CD14-positive monocyte (primary cell): Measurements from ENCODE around the gene SEC24B. TPM values are rescaled to one million over a fixed set of nuclear protein-coding genes. Genes with fewer than 3 reads are reported as not detected.
A peak's percentile ranks its signal among the peaks of the same experiment; 100 is the strongest.

Experiments
- DNase-seq, 3 donors: peaks; one replicate each; pipeline ENCODE4 v3.0.0-alpha.2; 2011 to 2022
- H2AFZ ChIP-seq: 2 replicates; pipeline ENCODE4 v1.6.0; 2012; ENCODE audit warnings: mild to moderate bottlenecking, low read depth, low read length, inconsistent platforms; ENCODE audit not compliant: insufficient read depth, poor library complexity, severe bottlenecking
- H3K27ac ChIP-seq, 2 donors: 1 replicate in 1 of 2; 2 replicates in 1 of 2; pipeline ENCODE4 v1.5.1; 2012 to 2013; ENCODE audit warnings: low read length in 2 of 2, control low read depth in 1 of 2, inconsistent platforms in 1 of 2, low read depth in 1 of 2, mild to moderate bottlenecking in 1 of 2
- H3K27me3 ChIP-seq, 2 donors: one replicate each; pipeline versions ENCODE4 v1.6.0 to v1.6.1; 2011 to 2013; ENCODE audit warnings: low read length in 2 of 2; ENCODE audit not compliant: control insufficient read depth in 2 of 2, insufficient read depth in 2 of 2
- H3K36me3 ChIP-seq, 2 donors: replicated peaks in 1 of 2; 1 replicate in 1 of 2; 2 replicates in 1 of 2; pipeline versions ENCODE4 v1.5.1 to v1.6.1; 2012 to 2013; ENCODE audit warnings: low read length in 2 of 2, control low read depth in 1 of 2, inconsistent platforms in 1 of 2, mild to moderate bottlenecking in 1 of 2; ENCODE audit not compliant: insufficient read depth in 2 of 2, control insufficient read depth in 1 of 2
- H3K4me1 ChIP-seq, 2 donors: 1 replicate in 1 of 2; 2 replicates in 1 of 2; pipeline versions ENCODE4 v1.5.1 to v1.6.1; 2012 to 2013; ENCODE audit warnings: low read length in 2 of 2, control low read depth in 1 of 2, inconsistent platforms in 1 of 2, mild to moderate bottlenecking in 1 of 2, moderate library complexity in 1 of 2; ENCODE audit not compliant: insufficient read depth in 2 of 2, control insufficient read depth in 1 of 2
- H3K4me2 ChIP-seq: replicated peaks from 2 replicates; pipeline ENCODE3; 2012; ENCODE audit warnings: low read length, moderate library complexity, mild to moderate bottlenecking; ENCODE audit not compliant: poor library complexity, severe bottlenecking; ENCODE audit errors: extremely low read depth
- H3K4me3 ChIP-seq, 3 experiments: fragments of 200-600 bp in 1 of 3; sonication (generic) in 1 of 3; replicated peaks in 1 of 3; 1 replicate in 2 of 3; 2 replicates in 1 of 3; pipeline ENCODE4 v1.5.1; 2011 to 2013; ENCODE audit warnings: low read length in 3 of 3, mild to moderate bottlenecking in 3 of 3, control low read depth in 2 of 3, low read depth in 2 of 3, inconsistent platforms in 1 of 3, moderate library complexity in 1 of 3
- H3K79me2 ChIP-seq: 2 replicates; pipeline ENCODE4 v1.6.0; 2012; ENCODE audit warnings: mild to moderate bottlenecking, control low read depth, inconsistent platforms, low read length, moderate library complexity; ENCODE audit not compliant: insufficient read depth
- H3K9ac ChIP-seq: 2 replicates; pipeline ENCODE4 v1.6.0; 2017; ENCODE audit warnings: low read length, mild to moderate bottlenecking; ENCODE audit not compliant: insufficient read depth, poor library complexity, severe bottlenecking
- H3K9me3 ChIP-seq, 2 donors: replicated peaks in 1 of 2; 1 replicate in 1 of 2; 2 replicates in 1 of 2; pipeline versions ENCODE4 v1.5.1 to v1.6.1; 2012 to 2013; ENCODE audit warnings: low read length in 2 of 2, control low read depth in 1 of 2; ENCODE audit not compliant: control insufficient read depth in 1 of 2, insufficient read depth in 1 of 2
- H4K20me1 ChIP-seq: 2 replicates; pipeline ENCODE4 v1.6.0; 2012; ENCODE audit warnings: mild to moderate bottlenecking, low read length, control low read depth, moderate library complexity; ENCODE audit not compliant: insufficient read depth
- H3K27ac Mint-ChIP-seq, 7 donors: one replicate each; pipeline ENCODE4 v1.8.0; 2020; ENCODE audit warnings: mild to moderate bottlenecking in 7 of 7, mixed read lengths in 7 of 7, moderate library complexity in 6 of 7, inconsistent platforms in 2 of 7
- H3K27me3 Mint-ChIP-seq, 3 donors: one replicate each; pipeline ENCODE4 v1.8.0; 2021 to 2022; ENCODE audit warnings: low read depth in 3 of 3, mild to moderate bottlenecking in 3 of 3, mixed read lengths in 3 of 3, moderate library complexity in 3 of 3, inconsistent platforms in 1 of 3
- H3K36me3 Mint-ChIP-seq, 2 donors: one replicate each; pipeline ENCODE4 v1.8.0; 2020; ENCODE audit warnings: mixed read lengths in 2 of 2, inconsistent platforms in 1 of 2, mild to moderate bottlenecking in 1 of 2
- H3K4me1 Mint-ChIP-seq: one replicate; pipeline ENCODE4 v1.8.0; 2020; ENCODE audit warnings: mild to moderate bottlenecking, mixed read lengths
- H3K4me3 Mint-ChIP-seq, 2 donors: one replicate each; pipeline ENCODE4 v1.8.0; 2020; ENCODE audit warnings: mild to moderate bottlenecking in 2 of 2, mixed read lengths in 2 of 2, moderate library complexity in 1 of 2
- H3K9me3 Mint-ChIP-seq, 7 donors: one replicate each; pipeline ENCODE4 v1.8.0; 2020 to 2022; ENCODE audit warnings: mixed read lengths in 7 of 7, mild to moderate bottlenecking in 6 of 7, moderate library complexity in 6 of 7, inconsistent platforms in 2 of 7
- WGBS: methylation state at CpG from one replicate; pipeline ENCODE4 v1.1.5; 2013; ENCODE audit warnings: missing lambda C conversion rate; ENCODE audit not compliant: insufficient coverage; 5-methylcytosine and 5-hydroxymethylcytosine counted together
- intact Hi-C, 2 donors: fragments of 100-400 bp; cut with micrococcal nuclease; formaldehyde crosslinking; loops; one replicate each; pipeline versions ENCODE4 v1.15.0 to v1.15.1; 2023
- polyA plus RNA-seq, 3 donors: library from polyadenylated mRNA; depleted of rRNA in 1 of 3; unstranded in 2 of 3; stranded (reverse) in 1 of 3; fragments of 300-500 nt in 2 of 3; fragments of >200 nt in 1 of 3; fragmentation: Illumina TruSeq in 2 of 3; gene quantifications; 1 replicate in 2 of 3; 2 replicates in 1 of 3; pipeline ENCODE4 v1.2.3, GENCODE V29; 2012 to 2021
- TF ChIP-seq, protein P1 (sequence below): fragments of 200-600 bp; IDR thresholded peaks from one replicate; pipeline ENCODE4 v1.8.0; 2022; ENCODE audit warnings: antibody characterized with exemption, mild to moderate bottlenecking

Gene SEC24B
- polyA plus RNA-seq, 3 donors, result 8.0 to 27.4 (median 11.8) TPM

- H3K27ac Mint-ChIP-seq, result no peak overlapping the region
These were observed 61.9 kb downstream of the SEC24B start for GRCh38 chr4:109495514-109495913.

DNA sequence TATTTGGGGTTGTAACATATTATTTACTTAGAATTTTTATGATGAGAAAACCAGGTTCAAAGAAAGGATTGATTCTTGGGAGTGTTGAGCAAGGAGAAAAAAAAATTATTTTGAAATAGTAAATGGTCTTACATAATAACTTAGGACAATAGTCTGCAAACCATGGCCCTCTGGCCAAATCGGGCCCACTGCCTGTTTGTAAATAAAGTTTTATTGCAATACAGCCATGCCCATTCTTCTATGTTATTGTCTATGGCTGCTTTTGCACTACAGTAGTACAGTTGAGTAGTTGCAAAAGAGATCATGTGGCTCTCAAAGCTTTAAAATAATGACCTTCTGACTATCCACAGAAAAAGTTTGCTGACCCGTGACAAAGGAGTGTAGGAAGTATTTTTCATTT, 63.3 kb downstream of the SEC24B start:
- Histone ChIP-seq H3K4me3 (no peak overlapping the region), H4K20me1 (peaks cover 4% of the 10 kb centered on the region), H3K79me2 (no peaks in the 10 kb centered on the region), H3K4me1 (no peaks in the 10 kb centered on the region), H3K9ac (no peak overlapping the region), H3K9me3 (no peaks in the 10 kb centered on the region), H2AFZ (no peak overlapping the region), H3K4me2 (no peak overlapping the region), H3K36me3 (peaks cover 68 to 100% of the 10 kb centered on the region in 2 donors), H3K27me3 (no peaks in the 10 kb centered on the region), H3K27ac (no peak overlapping the region)
- H3K4me1 Mint-ChIP-seq, result no peaks in the 10 kb centered on the region
- H3K9me3 Mint-ChIP-seq, result no peaks in the 10 kb centered on the region
- intact Hi-C loops, result no loop called here
- no peaks in the 10 kb centered on the region for H3K27me3 Mint-ChIP-seq
- H3K36me3 Mint-ChIP-seq, result peaks cover 56 to 86% of the 10 kb centered on the region in 2 donors
- DNase-seq, result no peak
- peak overlapping the region in 1 of 7 donors; percentile 43 for H3K27ac Mint-ChIP-seq
- TF ChIP-seq, protein P1, sequence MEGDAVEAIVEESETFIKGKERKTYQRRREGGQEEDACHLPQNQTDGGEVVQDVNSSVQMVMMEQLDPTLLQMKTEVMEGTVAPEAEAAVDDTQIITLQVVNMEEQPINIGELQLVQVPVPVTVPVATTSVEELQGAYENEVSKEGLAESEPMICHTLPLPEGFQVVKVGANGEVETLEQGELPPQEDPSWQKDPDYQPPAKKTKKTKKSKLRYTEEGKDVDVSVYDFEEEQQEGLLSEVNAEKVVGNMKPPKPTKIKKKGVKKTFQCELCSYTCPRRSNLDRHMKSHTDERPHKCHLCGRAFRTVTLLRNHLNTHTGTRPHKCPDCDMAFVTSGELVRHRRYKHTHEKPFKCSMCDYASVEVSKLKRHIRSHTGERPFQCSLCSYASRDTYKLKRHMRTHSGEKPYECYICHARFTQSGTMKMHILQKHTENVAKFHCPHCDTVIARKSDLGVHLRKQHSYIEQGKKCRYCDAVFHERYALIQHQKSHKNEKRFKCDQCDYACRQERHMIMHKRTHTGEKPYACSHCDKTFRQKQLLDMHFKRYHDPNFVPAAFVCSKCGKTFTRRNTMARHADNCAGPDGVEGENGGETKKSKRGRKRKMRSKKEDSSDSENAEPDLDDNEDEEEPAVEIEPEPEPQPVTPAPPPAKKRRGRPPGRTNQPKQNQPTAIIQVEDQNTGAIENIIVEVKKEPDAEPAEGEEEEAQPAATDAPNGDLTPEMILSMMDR, result no peak
- H3K4me3 Mint-ChIP-seq, result no peak overlapping the region
- whole genome bisulfite sequencing, result no CpG with 5 or more reads among the region's 2 CpGs

More at GRCh38 chr4:109495514-109495913, 61.9 kb downstream of the SEC24B start:
- Mint-ChIP-seq H3K4me1 (no peaks in the 10 kb centered on the region), H3K9me3 (no peaks in the 10 kb centered on the region), H3K27me3 (no peaks in the 10 kb centered on the region), H3K36me3 (peaks cover 56 to 84% of the 10 kb centered on the region in 2 donors), H3K4me3 (no peak overlapping the region)
- TF ChIP-seq, protein P1, result no peak
- no peak overlapping the region for H2AFZ ChIP-seq
- no peak overlapping the region for H3K4me3 ChIP-seq
- no peaks in the 10 kb centered on the region for H3K79me2 ChIP-seq
- H3K4me2 ChIP-seq, result no peak overlapping the region
- no peak overlapping the region for H3K27ac ChIP-seq
- no peak overlapping the region for H3K9ac ChIP-seq
- WGBS, result 100% methylated on average over 1 of the region's 7 CpGs
- H3K4me1 ChIP-seq, result no peaks in the 10 kb centered on the region
- no peaks in the 10 kb centered on the region for H3K9me3 ChIP-seq
- intact Hi-C loops, result no loop called here
- no peak for DNase-seq
- H4K20me1 ChIP-seq, result peaks cover 14% of the 10 kb centered on the region
- H3K36me3 ChIP-seq, result peaks cover 58 to 96% of the 10 kb centered on the region in 2 donors
- no peaks in the 10 kb centered on the region for H3K27me3 ChIP-seq
